GM21515 (cell line): Measurements from ENCODE around the gene EGLN1.

ENCODE experiments used
- ATAC-seq: cut with Tn5 transposase; IDR thresholded peaks from one replicate; pipeline ENCODE4 v1.9.1; 2021; ENCODE audit not compliant: unreplicated experiment

The EGLN1 gene

DNA sequence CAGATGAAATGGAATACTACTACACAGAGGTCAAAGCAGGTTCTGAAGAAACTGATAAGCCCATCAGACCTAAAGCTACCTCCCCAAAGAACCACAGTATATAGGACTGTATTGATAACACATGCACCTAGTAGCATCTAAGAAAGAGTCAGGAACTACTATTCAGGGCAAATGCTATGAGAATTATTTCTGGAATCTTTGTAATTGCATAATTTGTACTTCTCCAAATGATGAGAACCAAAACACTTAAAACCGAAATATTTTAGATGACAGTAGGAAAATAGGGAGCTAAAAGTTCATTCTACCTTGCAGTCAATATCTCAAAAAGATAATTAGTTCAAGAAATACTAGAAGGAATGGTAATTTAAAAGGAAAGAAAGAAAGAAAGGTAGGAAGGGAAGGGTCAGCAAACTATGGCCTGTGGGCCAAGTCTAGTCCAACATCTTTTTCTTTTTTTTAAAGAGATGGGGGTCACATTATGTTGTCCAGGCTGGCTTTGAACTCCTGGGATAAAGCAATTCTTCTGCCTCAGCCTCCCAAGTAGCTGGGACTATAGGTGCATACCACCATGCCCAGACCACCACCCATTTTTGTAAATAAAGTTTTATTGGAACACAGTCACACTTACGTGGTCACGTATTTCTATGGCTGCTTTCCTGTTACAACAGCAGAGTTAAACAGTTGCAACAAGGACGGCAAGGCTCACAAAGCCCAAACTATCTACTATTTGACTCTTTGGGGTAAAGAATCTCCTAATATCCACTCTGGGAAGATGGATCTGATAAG is 24.0 kb downstream of the EGLN1 start:
- no peak for ATAC-seq

GRCh38 chr1:231396643-231397042 is 25.4 kb downstream of the EGLN1 start:
- no peak for ATAC-seq

DNA sequence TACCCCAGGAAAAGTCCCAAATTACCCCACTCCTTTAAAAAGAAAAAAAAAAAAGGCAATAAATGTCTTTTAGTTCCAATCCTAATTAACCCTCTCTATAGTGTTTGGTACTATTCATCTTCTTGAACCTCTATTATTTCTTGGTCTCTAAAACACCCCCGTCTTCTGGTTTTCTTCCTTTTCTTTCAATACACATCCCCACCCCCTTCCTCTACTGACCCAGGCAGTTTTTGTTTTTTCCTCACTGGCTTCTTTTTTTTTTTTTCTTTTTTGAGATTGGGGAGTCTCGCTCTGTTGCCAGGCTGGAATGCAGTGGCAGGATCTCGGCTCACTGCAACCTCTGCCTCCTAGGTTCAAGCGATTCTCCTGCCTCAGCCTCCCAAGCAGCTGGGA is 26.1 kb downstream of the EGLN1 start:
- no peak for ATAC-seq

DNA sequence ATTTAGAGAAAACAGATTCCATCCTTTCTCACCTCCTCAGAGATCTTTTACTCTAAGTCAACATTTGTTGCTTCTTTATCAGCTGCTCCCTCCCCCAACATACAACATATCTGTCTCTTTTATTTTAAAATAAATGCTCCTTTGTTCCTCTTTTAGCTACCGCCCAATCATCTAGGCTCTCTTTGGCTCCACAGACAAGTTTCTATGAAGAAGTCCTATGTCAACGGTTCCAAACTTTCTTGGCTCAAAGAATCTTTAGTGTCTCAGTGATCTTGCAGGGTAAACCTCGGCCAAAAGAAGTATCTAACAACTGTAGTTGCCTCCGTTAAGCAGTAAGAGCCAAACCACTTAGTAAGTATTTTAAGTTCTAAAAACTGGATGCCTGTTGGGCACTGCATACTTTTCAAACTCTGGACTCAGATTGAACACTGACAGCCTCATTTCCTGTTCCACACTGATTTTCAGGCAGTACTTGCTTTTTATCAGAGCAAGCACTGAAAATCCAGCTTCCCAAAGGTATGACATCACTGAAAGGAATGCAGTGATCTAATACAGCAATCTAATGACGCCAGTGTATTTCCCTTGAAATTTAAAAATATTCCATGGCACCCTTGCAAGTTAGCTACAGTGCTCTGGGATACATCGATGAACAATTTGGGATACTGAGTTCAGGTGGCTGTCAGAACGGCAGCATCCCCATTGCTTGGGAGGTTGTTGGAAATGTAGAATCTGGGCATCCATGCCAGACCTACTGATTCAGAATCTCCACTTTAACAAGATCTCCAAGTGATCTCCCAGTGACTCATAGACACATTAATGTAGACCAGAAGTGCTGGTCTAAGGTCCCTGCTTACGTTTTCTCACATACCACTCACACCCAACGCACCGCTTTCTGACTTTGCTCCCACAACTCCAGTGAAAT is 26.8 kb downstream of the EGLN1 start:
- ATAC-seq: no peak

- ATAC-seq: no peak
Measured at GRCh38 chr1:231393668-231394067, 28.4 kb downstream of the EGLN1 start.

DNA sequence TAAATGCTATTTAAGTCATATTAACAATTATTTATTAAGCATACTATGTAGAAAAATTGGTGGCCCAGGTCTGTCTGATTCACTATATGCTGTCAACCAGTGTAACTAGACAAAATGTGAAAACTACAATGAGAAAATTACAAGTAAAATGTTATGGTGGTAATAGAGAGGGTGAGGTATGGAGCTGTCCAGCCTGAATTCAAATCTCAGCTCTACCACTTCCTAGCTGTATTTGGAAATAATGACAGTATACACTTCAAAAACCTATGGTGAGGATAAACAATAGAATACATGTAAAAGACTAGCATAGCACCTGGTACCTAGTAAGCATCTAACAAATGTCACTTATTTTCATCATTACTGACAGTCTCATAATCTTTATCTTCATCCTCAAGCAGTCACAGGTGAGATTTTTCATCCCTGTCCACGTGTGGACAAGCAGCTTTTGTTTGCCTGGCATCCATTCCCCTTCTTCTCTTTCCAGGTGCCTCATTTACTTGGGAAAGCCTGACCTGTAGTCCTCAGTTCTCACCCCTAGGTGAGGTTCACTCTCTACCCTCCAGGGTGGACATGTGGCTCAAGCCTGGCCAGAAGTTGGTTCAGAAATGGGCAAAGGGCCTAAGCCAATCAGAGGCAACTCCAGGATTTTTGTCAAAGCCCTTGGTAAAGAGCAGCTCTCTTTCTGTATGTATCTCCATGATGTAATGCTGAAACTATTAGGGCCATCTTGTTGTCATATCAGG is 29.5 kb downstream of the EGLN1 start:
- no peak for ATAC-seq

GRCh38 chr1:231390071-231390470 is 32.0 kb downstream of the EGLN1 start:
- no peak for ATAC-seq

- no peak for ATAC-seq
Measured at GRCh38 chr1:231387770-231388669, 34.1 kb downstream of the EGLN1 start.

GRCh38 chr1:231386466-231386865 is 35.6 kb downstream of the EGLN1 start:
- no peak for ATAC-seq

DNA sequence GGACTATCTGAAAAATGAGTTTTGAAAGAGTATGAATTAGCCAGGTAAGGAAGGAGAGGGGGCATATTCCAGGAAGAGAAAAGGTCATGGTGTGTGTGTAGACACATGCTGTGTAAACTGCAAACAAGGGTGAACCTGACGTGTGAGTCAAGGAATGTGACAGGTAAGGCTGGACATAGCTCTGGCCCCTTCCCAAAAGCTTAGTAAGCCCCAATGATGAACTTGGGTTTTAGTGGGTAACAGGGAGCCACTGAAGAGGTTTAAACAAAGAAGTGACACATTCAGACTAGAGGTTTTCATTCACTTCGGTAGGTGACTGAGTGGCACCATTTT is 36.7 kb downstream of the EGLN1 start:
- ATAC-seq: no peak

DNA sequence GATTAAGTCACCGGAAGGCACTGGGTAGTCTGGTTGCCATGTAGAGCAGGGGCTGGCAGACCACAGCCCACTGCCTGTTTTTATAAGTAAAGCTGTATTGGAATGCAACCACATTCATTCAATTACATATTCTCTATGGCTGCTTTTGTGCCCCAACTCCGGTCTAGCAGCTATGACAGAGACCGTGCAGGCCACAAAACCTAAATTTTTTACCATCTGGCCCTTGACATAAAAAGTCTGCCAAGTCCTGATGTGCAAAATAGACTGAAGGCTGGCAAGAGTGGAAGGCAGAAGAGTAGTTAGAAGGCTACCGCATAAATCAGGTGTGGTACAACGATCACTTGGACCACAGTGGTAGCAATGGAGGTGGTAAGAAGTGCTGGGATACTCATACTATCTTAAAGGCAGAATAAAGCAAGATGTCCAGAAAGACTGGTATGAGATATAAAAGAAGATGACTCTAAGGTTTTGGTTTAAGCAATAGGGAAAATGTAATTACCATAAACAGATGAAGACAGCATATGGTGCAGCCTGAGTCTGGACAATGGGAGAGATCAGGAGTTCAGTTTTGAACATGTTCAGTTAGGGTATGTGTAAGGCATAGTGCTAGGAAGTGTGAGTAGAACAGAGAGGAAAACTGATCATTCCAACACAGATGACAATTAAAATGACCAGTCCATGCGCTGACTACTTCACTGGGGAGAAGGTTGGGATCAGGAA is 37.2 kb downstream of the EGLN1 start:
- ATAC-seq: no peak

GRCh38 chr1:231383159-231383860 is 38.8 kb downstream of the EGLN1 start:
- no peak for ATAC-seq

GRCh38 chr1:231382426-231382825 is 39.7 kb downstream of the EGLN1 start:
- ATAC-seq: no peak

DNA sequence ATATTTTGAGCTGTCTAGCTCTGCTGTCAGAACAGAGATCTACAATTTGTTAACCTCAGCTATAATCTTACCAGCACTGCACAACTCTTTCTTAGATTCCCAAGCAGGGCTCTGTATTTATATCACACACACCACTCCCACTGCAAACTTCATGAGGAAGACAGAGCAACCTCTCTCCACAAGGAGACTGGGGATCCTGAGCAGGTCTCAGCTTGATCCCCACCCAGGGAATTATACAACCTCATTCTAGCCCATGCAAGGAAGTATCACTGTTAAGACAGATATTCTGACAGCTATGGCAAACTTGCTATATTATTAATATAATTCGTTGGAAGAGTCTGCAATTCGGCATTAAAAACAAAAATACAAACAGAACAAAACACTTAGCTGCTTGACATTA is 40.4 kb downstream of the EGLN1 start:
- no peak for ATAC-seq

DNA sequence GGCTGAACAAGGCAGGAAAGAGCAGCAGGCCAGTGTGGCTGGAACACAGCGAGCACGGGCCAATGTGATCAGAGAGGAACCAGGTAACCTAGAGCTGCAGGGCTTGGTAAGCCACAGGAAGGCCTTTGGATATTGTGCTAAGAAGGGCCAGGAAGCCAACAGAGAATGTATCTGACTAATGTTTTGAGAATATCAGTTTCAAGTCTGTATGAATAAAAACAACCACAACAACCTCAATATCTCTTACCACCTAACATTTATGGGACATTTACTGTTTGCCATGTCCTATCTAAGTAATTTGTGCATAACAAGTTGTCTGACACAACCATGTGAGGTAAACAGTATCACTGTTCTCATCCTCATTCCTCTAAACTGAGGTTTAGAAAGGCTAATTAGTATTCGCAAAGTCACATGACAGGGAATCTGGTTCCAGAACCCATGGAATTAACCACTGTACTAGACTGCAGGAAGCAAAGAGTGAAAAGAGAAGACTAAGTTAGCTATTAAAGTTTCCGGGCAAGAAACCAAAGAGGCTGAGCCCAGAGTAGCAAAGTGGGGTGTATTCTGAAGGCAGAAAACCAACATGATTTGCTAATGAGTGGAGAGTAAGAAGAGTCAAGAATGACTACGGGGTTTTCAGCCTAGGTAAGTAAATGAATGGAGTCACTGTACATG is 45.1 kb downstream of the EGLN1 start:
- ATAC-seq: no peak

DNA sequence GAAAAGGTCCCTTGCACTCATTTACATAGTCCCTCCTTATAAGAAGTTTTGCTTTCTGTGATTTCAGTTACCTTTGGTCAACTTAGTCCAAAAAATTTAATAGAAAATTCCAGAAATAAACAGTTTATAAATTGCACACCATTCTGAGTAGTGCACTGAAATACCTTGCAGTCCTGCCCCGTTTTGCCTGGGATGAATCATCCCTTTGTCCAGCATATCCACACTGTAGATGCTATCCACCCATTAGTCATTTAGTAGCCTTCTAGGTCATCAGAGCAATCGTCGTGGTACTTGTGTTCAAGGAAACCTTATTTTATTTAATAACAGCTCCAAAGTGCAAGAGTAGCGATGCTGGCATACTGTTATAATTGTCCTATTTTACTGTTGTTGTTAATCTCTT is 46.0 kb downstream of the EGLN1 start:
- no peak for ATAC-seq

- ATAC-seq: no peak
Measured at GRCh38 chr1:231374394-231374793, 47.7 kb downstream of the EGLN1 start.

GRCh38 chr1:231372501-231372900 is 49.6 kb downstream of the EGLN1 start:
- no peak for ATAC-seq

GRCh38 chr1:231369282-231369681 is 52.8 kb downstream of the EGLN1 start:
- no peak for ATAC-seq
